Suppressor macrophage treated with lipopolysaccharide for 1 hour (primary cell): ENCODE results near the gene IGLL5.

Experiments used
- DNase-seq, 3 donors: peaks; one replicate each; pipeline ENCODE4 v3.0.0-alpha.2; 2020 to 2022

IGLL5 gene

DNA sequence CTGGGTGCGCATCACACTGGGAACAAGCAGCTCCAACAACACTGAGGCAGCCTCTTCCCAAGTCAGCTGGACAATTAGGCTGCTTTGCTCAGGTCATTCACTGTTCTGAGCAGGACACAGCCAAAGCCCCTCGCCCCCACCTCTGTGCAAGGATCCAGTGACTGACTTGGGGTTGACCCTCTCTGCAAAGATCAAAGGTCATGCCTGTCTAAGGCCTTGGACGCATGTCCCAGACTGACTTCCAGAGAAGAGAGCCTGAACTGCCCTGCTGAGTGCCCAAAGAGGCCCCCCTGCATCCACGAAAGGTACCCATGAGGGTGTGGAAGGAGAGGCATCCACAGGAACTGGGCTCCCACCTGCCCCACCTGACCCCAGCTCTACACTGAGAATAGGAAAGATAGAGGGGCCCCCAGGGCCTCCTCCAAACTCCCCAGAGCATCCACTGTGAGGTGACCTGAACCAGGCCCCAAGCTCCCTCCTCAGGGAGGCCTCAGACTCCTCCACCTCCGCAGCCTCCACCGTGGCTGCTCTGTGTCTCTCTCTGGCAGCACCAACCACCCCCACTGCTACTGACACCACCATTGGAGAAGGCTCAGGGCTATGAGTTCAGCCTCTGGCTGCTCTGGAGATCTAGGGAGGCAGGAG is 53.5 kb downstream of the IGLL5 start:
- no peak for DNase-seq

DNA sequence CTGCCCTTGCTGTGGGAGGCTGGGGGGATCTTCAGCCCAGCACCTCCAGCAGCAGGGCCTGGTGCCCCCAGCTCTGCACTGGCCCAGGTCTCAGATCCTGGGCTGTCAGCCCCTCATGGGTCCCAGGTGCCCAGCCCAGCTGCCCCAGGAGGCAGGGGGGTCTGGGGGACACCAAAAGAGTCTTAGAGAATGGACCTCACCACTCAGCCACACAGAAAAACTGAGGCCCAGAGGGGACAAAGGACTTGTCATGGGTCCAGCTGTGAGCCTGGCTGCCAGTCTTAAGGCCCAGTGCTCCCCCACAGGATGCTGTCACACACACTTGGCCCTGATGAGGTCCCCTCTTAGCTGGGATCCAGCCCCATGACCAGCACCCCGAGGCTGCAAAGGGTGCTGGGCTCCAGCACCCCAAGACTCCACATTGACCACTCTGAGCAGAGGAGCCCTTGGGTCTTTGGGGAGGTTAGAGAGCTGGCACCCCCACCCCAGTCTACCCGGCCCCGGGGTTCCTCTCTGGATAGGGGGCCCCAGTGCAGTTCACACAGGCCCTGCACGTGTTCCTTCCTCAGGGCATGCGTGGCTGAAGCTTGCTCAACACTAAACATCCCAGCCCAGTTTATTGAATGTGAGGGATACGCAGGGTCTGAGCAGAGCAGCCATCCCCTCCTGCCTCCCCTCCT is 54.4 kb downstream of the IGLL5 start:
- DNase-seq = no peak

- peak; percentile 82 to 90 (median 83) for DNase-seq
Measured at GRCh38 chr22:22942511-22943329, 55.1 kb downstream of the IGLL5 start.

- no peak for DNase-seq
Measured at GRCh38 chr22:22943521-22944267, 56.1 kb downstream of the IGLL5 start.

GRCh38 chr22:22944268-22944985 is 56.8 kb downstream of the IGLL5 start:
- no peak for DNase-seq

GRCh38 chr22:22945195-22945594 is 57.6 kb downstream of the IGLL5 start:
- DNase-seq = no peak
